Measurements from ENCODE around the gene CACNA1B. TPM values are rescaled to one million over a fixed set of nuclear protein-coding genes. Genes with fewer than 3 reads are reported as not detected.
"Not testable (repeated sequence)": the region's sequence is repeated elsewhere in the genome, so short reads cannot be mapped to it uniquely, and the experiment has no call there.

The CACNA1B gene
- polyA plus RNA-seq (2011; rRNA removed) (0.06 and 0.08 TPM in 2 replicates), polyA plus RNA-seq (2017; fragmentation: RNase III; extraction: RNeasy Plus Mini Kit Qiagen cat#74134 plus additional on column Dnase treatment) (0.01 to 0.03 TPM (median 0.03 TPM) in 3 replicates), polyA minus RNA-seq (2011; rRNA and poly(A)+ RNA removed) (0.19 and 1.1 TPM in 2 replicates)
- polyA plus RNA-seq (2012; cell fraction: cytosol; rRNA removed): 0.03 TPM in 2 replicates
- polyA plus RNA-seq (2012; cell fraction: nucleus; rRNA removed): 0.15 and 0.19 TPM in 2 replicates

DNA sequence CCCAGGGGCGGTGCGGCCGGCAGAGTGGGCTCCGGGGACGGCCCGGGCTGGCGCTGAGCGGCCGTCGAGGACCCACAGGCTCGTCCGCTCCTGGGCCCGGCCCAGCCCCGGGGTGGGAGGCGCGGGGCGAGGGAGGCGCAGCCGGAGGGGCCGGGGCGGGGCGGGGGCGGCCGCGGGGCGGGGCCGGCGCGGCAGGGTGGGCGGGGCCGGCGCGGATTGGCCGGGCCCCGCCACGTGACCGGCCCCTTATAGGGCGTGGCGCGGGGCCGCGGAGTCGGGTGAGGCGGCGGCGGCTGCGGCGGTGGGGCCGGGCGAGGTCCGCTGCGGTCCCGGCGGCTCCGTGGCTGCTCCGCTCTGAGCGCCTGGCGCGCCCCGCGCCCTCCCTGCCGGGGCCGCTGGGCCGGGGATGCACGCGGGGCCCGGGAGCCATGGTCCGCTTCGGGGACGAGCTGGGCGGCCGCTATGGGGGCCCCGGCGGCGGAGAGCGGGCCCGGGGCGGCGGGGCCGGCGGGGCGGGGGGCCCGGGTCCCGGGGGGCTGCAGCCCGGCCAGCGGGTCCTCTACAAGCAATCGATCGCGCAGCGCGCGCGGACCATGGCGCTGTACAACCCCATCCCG, at the start of gene CACNA1B:
CACNA1B (plus strand) TSS at position 277 of the 617 bp plus-strand sequence; CDS start at position 429, 152 bp downstream.
- DNase-seq (ENCODE audit: low read depth in 1 of 2, low spot score in 1 of 2); FAIRE-seq; POLR2A ChIA-PET; ATAC-seq; H3K4me3 ChIP-seq; H3K4me2 ChIP-seq; H3K4me1 ChIP-seq; H3K27ac ChIP-seq; H3K9me3 ChIP-seq: not testable (repeated sequence)
- CTCF ChIA-PET: interaction anchor here (1.0 kb wide), 1 partner anchor 19 kb away, joined by 3 read pairs; no protein-coding TSS in a partner anchor
- 100% methylated on average over 1 of the region's 95 CpGs for WGBS (ENCODE audit: missing lambda C conversion rate)

DNA sequence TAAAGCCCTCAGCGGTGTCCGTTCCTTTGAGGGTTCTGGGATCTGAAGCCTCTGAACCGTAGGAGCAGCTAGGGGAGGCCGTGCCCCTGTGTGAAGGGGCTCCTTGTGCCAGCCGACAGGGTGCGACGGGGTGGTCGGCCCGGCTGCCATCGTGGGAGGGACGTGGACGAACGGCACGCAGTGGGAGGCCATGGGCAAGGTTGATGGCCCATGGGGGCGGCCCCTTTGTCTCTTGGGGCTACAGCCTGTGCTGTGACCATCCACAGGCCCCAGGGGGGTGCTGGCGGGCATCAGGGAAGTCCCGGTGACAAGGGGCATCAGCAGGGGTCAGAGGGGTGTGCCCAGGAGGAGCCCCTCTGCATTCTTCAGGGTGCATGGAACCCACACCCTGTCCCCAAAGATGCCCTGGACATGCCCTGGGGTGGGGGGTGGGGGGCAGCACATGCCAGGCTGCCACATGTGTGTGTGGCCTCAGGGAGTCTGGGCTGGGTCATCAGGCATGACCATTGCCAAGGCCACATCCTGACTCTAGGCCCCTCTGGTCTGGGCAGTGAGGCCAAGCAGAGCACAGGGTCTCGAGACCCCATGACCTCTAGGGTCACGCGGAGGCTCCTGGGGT, 49.6 kb upstream of the CACNA1B start:
- no peak for FAIRE-seq
- WGBS (ENCODE audit: missing lambda C conversion rate): 92% methylated on average over 19 of the region's 20 CpGs
- POLR2A ChIA-PET: no interaction called here

DNA sequence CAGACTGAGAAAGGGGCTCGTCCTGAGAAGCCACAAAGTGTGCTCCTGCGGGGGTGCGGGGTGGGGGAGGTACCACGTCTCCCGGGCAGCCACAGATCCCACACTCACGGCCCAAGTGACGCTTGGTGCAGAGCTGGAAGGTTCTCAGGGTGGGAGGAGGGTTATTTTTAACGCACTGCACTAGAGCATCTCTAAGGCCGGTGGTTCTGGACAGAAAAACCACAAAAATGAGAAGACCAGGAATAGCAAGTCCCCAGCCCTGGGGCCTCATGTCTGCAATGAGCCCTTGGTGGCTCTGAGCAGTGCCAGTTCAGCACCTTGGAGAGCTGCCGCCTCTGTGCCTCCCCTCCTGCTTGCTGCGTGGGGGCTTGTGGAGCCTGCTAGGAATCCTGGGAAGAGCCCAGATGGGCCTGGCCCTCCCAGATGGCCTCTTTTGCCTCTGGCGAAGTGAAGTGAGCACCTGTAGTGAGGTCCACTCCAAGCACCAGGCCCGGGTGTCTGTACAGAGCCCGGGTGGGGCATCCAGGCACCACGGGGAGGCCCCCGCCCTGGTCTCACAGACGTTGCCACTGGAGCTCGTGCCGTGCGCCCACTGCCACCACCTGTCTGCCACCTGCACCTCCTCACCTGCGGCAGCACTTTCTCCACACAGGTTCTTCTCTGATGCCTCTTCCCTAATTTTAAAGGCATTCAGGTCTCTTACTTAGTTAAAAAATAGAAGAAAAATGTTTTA, 48.9 kb upstream of the CACNA1B start:
- Histone ChIP-seq H3K27ac (no peak overlapping the region), H3K9me3 (peaks cover 11% of the 10 kb centered on the region; the same call in 1 of the 3 replicates), H3K4me1 (no peaks in the 10 kb centered on the region), H3K4me3 (no peak overlapping the region), H3K4me2 (no peak overlapping the region)
- WGBS (ENCODE audit: missing lambda C conversion rate): 86% methylated on average over 21 of the region's 21 CpGs
- ChIA-PET CTCF (no interaction called here), POLR2A (no interaction called here)
- ATAC-seq (peak; percentile 39 to 51; a peak in 3 of 6 replicates), FAIRE-seq (no peak), DNase-seq (ENCODE audit: low read depth in 1 of 2, low spot score in 1 of 2) (no peak)
- no peak for TF ChIP-seq SMC3 (IDR thresholded peaks at IDR 0.05)
- TF ChIP-seq, protein P1, sequence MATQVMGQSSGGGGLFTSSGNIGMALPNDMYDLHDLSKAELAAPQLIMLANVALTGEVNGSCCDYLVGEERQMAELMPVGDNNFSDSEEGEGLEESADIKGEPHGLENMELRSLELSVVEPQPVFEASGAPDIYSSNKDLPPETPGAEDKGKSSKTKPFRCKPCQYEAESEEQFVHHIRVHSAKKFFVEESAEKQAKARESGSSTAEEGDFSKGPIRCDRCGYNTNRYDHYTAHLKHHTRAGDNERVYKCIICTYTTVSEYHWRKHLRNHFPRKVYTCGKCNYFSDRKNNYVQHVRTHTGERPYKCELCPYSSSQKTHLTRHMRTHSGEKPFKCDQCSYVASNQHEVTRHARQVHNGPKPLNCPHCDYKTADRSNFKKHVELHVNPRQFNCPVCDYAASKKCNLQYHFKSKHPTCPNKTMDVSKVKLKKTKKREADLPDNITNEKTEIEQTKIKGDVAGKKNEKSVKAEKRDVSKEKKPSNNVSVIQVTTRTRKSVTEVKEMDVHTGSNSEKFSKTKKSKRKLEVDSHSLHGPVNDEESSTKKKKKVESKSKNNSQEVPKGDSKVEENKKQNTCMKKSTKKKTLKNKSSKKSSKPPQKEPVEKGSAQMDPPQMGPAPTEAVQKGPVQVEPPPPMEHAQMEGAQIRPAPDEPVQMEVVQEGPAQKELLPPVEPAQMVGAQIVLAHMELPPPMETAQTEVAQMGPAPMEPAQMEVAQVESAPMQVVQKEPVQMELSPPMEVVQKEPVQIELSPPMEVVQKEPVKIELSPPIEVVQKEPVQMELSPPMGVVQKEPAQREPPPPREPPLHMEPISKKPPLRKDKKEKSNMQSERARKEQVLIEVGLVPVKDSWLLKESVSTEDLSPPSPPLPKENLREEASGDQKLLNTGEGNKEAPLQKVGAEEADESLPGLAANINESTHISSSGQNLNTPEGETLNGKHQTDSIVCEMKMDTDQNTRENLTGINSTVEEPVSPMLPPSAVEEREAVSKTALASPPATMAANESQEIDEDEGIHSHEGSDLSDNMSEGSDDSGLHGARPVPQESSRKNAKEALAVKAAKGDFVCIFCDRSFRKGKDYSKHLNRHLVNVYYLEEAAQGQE (IDR thresholded peaks at IDR 0.05): peak; percentile 86

More for the DNA sequence above, 49.6 kb upstream of the CACNA1B start:
- peaks cover 11% of the 10 kb centered on the region; the same call in 1 of the 3 replicates for H3K9me3 ChIP-seq
- H3K4me1 ChIP-seq: no peaks in the 10 kb centered on the region
- no peak overlapping the region for H3K4me2 ChIP-seq
- H3K4me3 ChIP-seq: no peak overlapping the region
- no peak; a peak in 1 of 6 replicates for ATAC-seq
- TF ChIP-seq SREBF2 (IDR thresholded peaks at IDR 0.05) (no peak), NPAS2 (CRISPR knock-in tag; IDR thresholded peaks at IDR 0.05; ENCODE audit: borderline replicate concordance) (no peak), HDAC2 (IDR thresholded peaks at IDR 0.05) (no peak), JUNB (IDR thresholded peaks at IDR 0.05) (no peak), FOSB (CRISPR knock-in tag; IDR thresholded peaks at IDR 0.05) (no peak), FOXS1 (CRISPR knock-in tag; IDR thresholded peaks at IDR 0.05) (no peak), HOXB13 (CRISPR knock-in tag; IDR thresholded peaks at IDR 0.05; ENCODE audit: low read depth) (no peak), POLR2A (IDR thresholded peaks at IDR 0.05; ENCODE audit: low read length) (no peak), EP300 (IDR thresholded peaks at IDR 0.05) (no peak), CHD4 (IDR thresholded peaks at IDR 0.05; ENCODE audit: borderline replicate concordance) (no peak), NFE2L2 (conservative IDR thresholded peaks at IDR 0.05; ENCODE audit: low read length) (no peak), RARB (CRISPR knock-in tag; IDR thresholded peaks at IDR 0.05) (no peak), ZC3H11A (IDR thresholded peaks at IDR 0.05) (no peak), KDM5A (IDR thresholded peaks at IDR 0.05) (no peak), TFCP2L1 (CRISPR knock-in tag; IDR thresholded peaks at IDR 0.05) (no peak)
- TF ChIP-seq, protein P2, sequence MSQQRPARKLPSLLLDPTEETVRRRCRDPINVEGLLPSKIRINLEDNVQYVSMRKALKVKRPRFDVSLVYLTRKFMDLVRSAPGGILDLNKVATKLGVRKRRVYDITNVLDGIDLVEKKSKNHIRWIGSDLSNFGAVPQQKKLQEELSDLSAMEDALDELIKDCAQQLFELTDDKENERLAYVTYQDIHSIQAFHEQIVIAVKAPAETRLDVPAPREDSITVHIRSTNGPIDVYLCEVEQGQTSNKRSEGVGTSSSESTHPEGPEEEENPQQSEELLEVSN (IDR thresholded peaks at IDR 0.05; ENCODE audit: borderline replicate concordance, low read depth): no peak
- TF ChIP-seq, protein P1 (IDR thresholded peaks at IDR 0.05): no peak
- TF ChIP-seq, protein P3, sequence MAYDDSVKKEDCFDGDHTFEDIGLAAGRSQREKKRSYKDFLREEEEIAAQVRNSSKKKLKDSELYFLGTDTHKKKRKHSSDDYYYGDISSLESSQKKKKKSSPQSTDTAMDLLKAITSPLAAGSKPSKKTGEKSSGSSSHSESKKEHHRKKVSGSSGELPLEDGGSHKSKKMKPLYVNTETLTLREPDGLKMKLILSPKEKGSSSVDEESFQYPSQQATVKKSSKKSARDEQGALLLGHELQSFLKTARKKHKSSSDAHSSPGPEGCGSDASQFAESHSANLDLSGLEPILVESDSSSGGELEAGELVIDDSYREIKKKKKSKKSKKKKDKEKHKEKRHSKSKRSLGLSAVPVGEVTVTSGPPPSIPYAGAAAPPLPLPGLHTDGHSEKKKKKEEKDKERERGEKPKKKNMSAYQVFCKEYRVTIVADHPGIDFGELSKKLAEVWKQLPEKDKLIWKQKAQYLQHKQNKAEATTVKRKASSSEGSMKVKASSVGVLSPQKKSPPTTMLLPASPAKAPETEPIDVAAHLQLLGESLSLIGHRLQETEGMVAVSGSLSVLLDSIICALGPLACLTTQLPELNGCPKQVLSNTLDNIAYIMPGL (CRISPR knock-in tag; IDR thresholded peaks at IDR 0.05; ENCODE audit: borderline replicate concordance): no peak
- no peak overlapping the region for H3K27ac ChIP-seq
- CTCF ChIA-PET: no interaction called here
- DNase-seq (ENCODE audit: low read depth in 1 of 2, low spot score in 1 of 2): no peak
